GM13976 (cell line): ENCODE results near the gene ANKS1A.

Source experiments
- DNase-seq: peaks from one replicate; pipeline ENCODE4 v3.0.0; 2012; ENCODE audit warnings: low spot score
- CTCF ChIP-seq: IDR thresholded peaks from 2 replicates; pipeline ENCODE4 v1.5.1; 2012; ENCODE audit warnings: borderline replicate concordance, mild to moderate bottlenecking; ENCODE audit not compliant: insufficient read depth; ENCODE audit errors: extremely low read depth, missing control alignments, control extremely low read depth
- in situ Hi-C: fragments of 300-500 bp; cut with MboI; formaldehyde crosslinking; loops from one replicate; pipeline ENCODE4 v1.12.0; 2022; ENCODE audit warnings: low sequenced_read_pairs, mixed read lengths, inconsistent platforms; ENCODE audit not compliant: unreplicated experiment

Gene ANKS1A

GRCh38 chr6:34957231-34957783, 68.3 kb downstream of the ANKS1A start:
- in situ Hi-C loops, result no loop called here
- DNase-seq, result no peak
- no peak for TF ChIP-seq CTCF

GRCh38 chr6:34958734-34959133, 69.7 kb downstream of the ANKS1A start:
- no peak for DNase-seq
- in situ Hi-C loops, result no loop called here
- TF ChIP-seq CTCF, result no peak

- in situ Hi-C loops, result no loop called here
- TF ChIP-seq CTCF, result no peak
- no peak for DNase-seq
Measured at GRCh38 chr6:34959224-34959623, 70.2 kb downstream of the ANKS1A start.

- DNase-seq, result no peak
- in situ Hi-C loops, result no loop called here
- TF ChIP-seq CTCF, result no peak
Measured at GRCh38 chr6:34961082-34961481, 72.0 kb downstream of the ANKS1A start.

- in situ Hi-C loops, result no loop called here
- no peak for TF ChIP-seq CTCF
- DNase-seq, result no peak
Measured at GRCh38 chr6:34961574-34961973, 72.5 kb downstream of the ANKS1A start.

- no peak for DNase-seq
- in situ Hi-C loops, result no loop called here
- no peak for TF ChIP-seq CTCF
Measured at GRCh38 chr6:34964564-34964963, 75.5 kb downstream of the ANKS1A start.

- in situ Hi-C loops, result no loop called here
- TF ChIP-seq CTCF, result no peak
- DNase-seq, result no peak
Measured at GRCh38 chr6:34967461-34967860, 78.4 kb downstream of the ANKS1A start.
